ENCODE data around the gene GRM3. TPM values are rescaled to one million over a fixed set of nuclear protein-coding genes. Genes with fewer than 3 reads are reported as not detected.

Gene GRM3
- total RNA-seq, 2 donors from 2014 or later: not detected

DNA sequence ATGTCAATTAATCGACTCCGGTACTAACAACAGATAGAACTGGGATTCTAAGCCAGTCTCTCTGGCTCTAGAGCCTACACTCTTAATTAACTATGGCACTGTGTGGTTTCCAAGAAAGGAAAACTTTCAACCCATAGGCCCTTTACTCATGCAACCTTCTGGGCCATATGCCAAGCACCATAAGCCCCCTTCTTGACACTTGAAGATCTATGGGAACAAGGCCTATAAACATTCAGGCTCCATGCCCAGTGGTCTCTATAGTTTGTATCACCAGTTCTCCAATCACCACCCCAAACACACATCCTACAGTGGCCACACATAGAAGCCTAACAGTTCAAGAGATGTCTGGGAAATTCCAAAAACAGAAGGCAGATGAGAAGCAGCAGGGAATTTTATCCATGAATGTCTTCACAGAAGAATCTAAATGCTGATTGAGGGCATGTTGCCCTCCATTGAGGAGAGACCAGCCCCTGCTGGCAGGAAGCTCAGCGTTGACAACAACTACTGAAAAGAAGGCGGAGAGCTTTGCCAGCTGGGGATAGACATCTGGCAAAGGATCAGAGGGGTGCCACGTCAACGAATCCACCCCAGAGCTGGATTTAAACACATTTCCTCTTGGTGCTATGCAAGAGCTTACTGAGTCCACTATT lies 64.4 kb downstream of the GRM3 start:
- Histone ChIP-seq H3K4me3 (no peak overlapping the region), H3K36me3 (no peaks in the 10 kb centered on the region), H3K27me3 (no peaks in the 10 kb centered on the region), H3K4me1 (no peaks in the 10 kb centered on the region), H3K27ac (no peak overlapping the region), H3K9me3 (no peaks in the 10 kb centered on the region)
- no peak for TF ChIP-seq CTCF (IDR thresholded peaks at IDR 0.05)
- DNase-seq (ENCODE audit: low spot score): no peak

GRCh38 chr7:86720306-86720705 lies 76.6 kb downstream of the GRM3 start:
- Histone ChIP-seq H3K27me3 (no peaks in the 10 kb centered on the region), H3K36me3 (no peaks in the 10 kb centered on the region), H3K27ac (no peak overlapping the region), H3K4me1 (no peaks in the 10 kb centered on the region), H3K4me3 (no peak overlapping the region), H3K9me3 (no peaks in the 10 kb centered on the region)
- no peak for DNase-seq (ENCODE audit: low spot score)
- no peak for TF ChIP-seq CTCF (IDR thresholded peaks at IDR 0.05)

GRCh38 chr7:86733783-86734182 lies 90.1 kb downstream of the GRM3 start:
- no peaks in the 10 kb centered on the region for H3K36me3 ChIP-seq
- no peaks in the 10 kb centered on the region for H3K4me1 ChIP-seq
- no peak overlapping the region for H3K4me3 ChIP-seq
- no peaks in the 10 kb centered on the region for H3K9me3 ChIP-seq
- TF ChIP-seq CTCF (IDR thresholded peaks at IDR 0.05): no peak
- no peaks in the 10 kb centered on the region for H3K27me3 ChIP-seq
- H3K27ac ChIP-seq: no peak overlapping the region
- no peak for DNase-seq (ENCODE audit: low spot score)

DNA sequence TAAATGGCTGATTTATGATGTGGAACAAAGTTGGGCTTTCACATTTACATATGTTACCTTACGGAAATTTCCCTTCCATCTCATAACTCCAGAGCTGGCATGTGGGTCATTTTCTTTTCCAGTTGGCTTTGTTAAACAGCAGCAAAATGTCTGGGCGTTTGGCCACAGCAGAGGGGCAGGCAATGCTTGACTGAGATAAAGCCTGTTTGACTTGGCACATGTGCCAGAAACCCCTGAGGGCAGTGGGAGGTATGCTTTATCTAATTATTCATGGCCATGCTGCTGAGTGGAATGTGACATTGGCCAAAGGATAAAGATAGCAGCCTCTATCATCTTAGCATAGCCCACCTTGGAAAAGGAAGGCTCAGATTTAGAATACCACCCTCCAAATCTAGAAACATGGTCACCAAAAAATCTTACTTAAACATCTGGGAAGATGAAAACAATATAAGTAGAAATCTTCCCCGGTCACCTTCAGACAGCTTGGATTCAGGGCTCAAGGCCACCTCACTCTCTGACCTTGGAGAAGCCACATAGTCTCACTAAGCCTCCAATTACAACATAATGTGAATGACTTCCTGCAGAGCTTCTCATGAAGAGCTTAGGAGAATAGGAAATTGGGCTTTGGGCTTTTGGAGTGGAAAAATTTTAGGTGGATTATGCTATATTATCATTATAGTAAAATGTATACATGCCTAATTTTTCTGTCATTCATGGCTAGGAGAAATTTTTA lies 101.5 kb downstream of the GRM3 start:
- H3K4me1 ChIP-seq: no peaks in the 10 kb centered on the region
- H3K9me3 ChIP-seq: no peaks in the 10 kb centered on the region
- peak overlapping the region in 1 of 2 donors; percentile 8 for H3K27ac ChIP-seq
- H3K4me3 ChIP-seq: no peak overlapping the region
- H3K36me3 ChIP-seq: no peaks in the 10 kb centered on the region
- no peaks in the 10 kb centered on the region for H3K27me3 ChIP-seq
- no peak for DNase-seq (ENCODE audit: low spot score)
- no peak for TF ChIP-seq CTCF (IDR thresholded peaks at IDR 0.05)

DNA sequence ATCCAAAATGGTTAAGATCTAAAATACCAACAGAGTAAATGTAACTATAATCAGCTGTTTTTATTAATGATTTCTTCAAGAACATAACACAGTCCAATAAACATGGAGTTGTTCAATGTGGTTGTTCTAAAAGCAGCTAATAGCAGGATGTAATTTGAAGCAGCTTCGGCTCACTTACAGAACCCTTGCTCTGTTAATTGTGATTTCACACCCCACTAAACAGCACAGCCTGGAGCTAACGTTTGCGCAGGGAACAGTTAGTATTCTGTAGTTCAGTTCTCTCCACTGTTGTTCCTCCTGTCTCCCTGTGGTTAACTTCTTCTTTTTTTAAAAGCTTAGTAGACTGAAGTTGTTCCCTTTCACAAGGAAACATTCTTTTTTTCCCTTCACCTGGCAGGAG lies 104.0 kb downstream of the GRM3 start:
- Histone ChIP-seq H3K9me3 (no peaks in the 10 kb centered on the region), H3K4me3 (no peak overlapping the region), H3K27ac (no peak overlapping the region), H3K27me3 (no peaks in the 10 kb centered on the region), H3K4me1 (no peaks in the 10 kb centered on the region), H3K36me3 (no peaks in the 10 kb centered on the region)
- TF ChIP-seq CTCF (IDR thresholded peaks at IDR 0.05): no peak
- no peak for DNase-seq (ENCODE audit: low spot score)

Data from right atrium auricular region (tissue), 2 donors.